IMR-90 (cell line): Measurements from ENCODE around the gene INPP5D.

Experiments
- BHLHE40 ChIP-seq: fragments of 150-350 bp; IDR thresholded peaks from 2 replicates; pipeline ENCODE4 v1.6.1; 2016; ENCODE audit warnings: mild to moderate bottlenecking, low read depth, low read length
- MAFK ChIP-seq: IDR thresholded peaks from 2 replicates; pipeline ENCODE4 v1.6.1; 2012; ENCODE audit warnings: low read depth, low read length, improper control_type of control experiment
- POLR2A ChIP-seq: IDR thresholded peaks from 2 replicates; pipeline ENCODE4 v1.6.1; 2012; ENCODE audit warnings: mild to moderate bottlenecking, low read depth, low read length
- RAD21 ChIP-seq: IDR thresholded peaks from 2 replicates; pipeline ENCODE4 v1.6.1; 2012; ENCODE audit warnings: low read length, improper control_type of control experiment
- TF ChIP-seq, protein P1 (sequence below): conservative IDR thresholded peaks from 2 replicates; pipeline ENCODE4 v1.5.1; 2012; ENCODE audit warnings: mild to moderate bottlenecking, low read depth, low read length, improper control_type of control experiment
- TF ChIP-seq, protein P2 (sequence below): fragments of 150-350 bp; IDR thresholded peaks from 2 replicates; pipeline ENCODE4 v1.6.1; 2017; ENCODE audit warnings: mild to moderate bottlenecking, antibody characterized with exemption, low read length, low read depth

DNA sequence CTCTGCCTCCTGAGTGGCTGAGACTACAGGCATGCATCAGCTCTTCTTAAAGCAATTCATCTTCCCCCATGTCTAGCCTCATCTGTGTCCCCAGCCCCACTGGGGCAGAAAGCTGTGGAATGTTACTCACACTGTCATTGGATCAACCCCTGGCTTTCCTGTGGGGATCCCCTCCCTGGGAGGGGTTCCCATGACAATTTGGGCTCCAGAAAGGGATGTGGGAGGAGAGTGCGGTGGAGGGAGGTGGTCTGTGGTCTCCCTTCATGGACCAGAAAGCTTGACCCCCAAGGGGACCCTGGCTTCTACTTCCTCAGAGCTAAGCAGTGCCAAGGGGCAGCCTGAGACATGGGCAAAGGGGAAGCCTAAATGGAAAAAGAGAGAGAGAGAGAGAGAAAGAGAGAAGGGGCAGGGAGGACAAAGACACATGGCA is 48.4 kb upstream of the INPP5D start:
- TF ChIP-seq MAFK (no peak), RAD21 (no peak), BHLHE40 (no peak), POLR2A (no peak)
- TF ChIP-seq, protein P1, sequence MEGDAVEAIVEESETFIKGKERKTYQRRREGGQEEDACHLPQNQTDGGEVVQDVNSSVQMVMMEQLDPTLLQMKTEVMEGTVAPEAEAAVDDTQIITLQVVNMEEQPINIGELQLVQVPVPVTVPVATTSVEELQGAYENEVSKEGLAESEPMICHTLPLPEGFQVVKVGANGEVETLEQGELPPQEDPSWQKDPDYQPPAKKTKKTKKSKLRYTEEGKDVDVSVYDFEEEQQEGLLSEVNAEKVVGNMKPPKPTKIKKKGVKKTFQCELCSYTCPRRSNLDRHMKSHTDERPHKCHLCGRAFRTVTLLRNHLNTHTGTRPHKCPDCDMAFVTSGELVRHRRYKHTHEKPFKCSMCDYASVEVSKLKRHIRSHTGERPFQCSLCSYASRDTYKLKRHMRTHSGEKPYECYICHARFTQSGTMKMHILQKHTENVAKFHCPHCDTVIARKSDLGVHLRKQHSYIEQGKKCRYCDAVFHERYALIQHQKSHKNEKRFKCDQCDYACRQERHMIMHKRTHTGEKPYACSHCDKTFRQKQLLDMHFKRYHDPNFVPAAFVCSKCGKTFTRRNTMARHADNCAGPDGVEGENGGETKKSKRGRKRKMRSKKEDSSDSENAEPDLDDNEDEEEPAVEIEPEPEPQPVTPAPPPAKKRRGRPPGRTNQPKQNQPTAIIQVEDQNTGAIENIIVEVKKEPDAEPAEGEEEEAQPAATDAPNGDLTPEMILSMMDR, result no peak
- TF ChIP-seq, protein P2, sequence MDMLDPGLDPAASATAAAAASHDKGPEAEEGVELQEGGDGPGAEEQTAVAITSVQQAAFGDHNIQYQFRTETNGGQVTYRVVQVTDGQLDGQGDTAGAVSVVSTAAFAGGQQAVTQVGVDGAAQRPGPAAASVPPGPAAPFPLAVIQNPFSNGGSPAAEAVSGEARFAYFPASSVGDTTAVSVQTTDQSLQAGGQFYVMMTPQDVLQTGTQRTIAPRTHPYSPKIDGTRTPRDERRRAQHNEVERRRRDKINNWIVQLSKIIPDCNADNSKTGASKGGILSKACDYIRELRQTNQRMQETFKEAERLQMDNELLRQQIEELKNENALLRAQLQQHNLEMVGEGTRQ, result no peak
